Fibroblast of lung (primary cell): ENCODE results near the gene SYTL3. TPM values are rescaled to one million over a fixed set of nuclear protein-coding genes. Genes with fewer than 3 reads are reported as not detected.

Source experiments
- DNase-seq, 2 donors: peaks; one replicate each; pipeline versions ENCODE4 v3.0.0 to v3.0.0-alpha.2; 2010; ENCODE audit warnings: low read depth in 2 of 2
- H2AFZ ChIP-seq: 2 replicates; pipeline ENCODE4 v1.5.1; 2012; ENCODE audit warnings: low read length, control low read depth, inconsistent platforms
- H3K27ac ChIP-seq: 2 replicates; pipeline ENCODE4 v1.5.1; 2011; ENCODE audit warnings: low read length, control low read depth; ENCODE audit not compliant: insufficient read depth
- H3K27me3 ChIP-seq: 2 replicates; pipeline ENCODE4 v1.5.1; 2011; ENCODE audit warnings: mild to moderate bottlenecking, low read length; ENCODE audit not compliant: control insufficient read depth, insufficient read depth
- H3K36me3 ChIP-seq: 2 replicates; pipeline ENCODE4 v1.5.1; 2011; ENCODE audit warnings: low read length; ENCODE audit not compliant: control insufficient read depth, insufficient read depth
- H3K4me1 ChIP-seq: 2 replicates; pipeline ENCODE4 v1.5.1; 2011; ENCODE audit warnings: low read length; ENCODE audit not compliant: control insufficient read depth, insufficient read depth; ENCODE audit errors: extremely low read depth
- H3K4me2 ChIP-seq: 2 replicates; pipeline ENCODE4 v1.5.1; 2011; ENCODE audit warnings: low read length, control low read depth; ENCODE audit not compliant: insufficient read depth; ENCODE audit errors: extremely low read depth
- H3K4me3 ChIP-seq, 4 experiments: fragments of 200-600 bp in 1 of 4; sonication (generic) in 1 of 4; replicated peaks in 1 of 4; 2 replicates each; pipeline ENCODE4 v1.5.1; 2011 to 2016; ENCODE audit warnings: low read length in 4 of 4, low read depth in 3 of 4, mild to moderate bottlenecking in 3 of 4, control low read depth in 2 of 4, inconsistent platforms in 1 of 4, mixed read lengths in 1 of 4; ENCODE audit not compliant: insufficient read depth in 1 of 4; ENCODE audit errors: control extremely low read depth in 1 of 4
- H3K79me2 ChIP-seq: 2 replicates; pipeline ENCODE4 v1.5.1; 2012; ENCODE audit warnings: mild to moderate bottlenecking, low read length, inconsistent platforms; ENCODE audit not compliant: control insufficient read depth, insufficient read depth
- H3K9ac ChIP-seq: 2 replicates; pipeline ENCODE4 v1.5.1; 2011; ENCODE audit warnings: mild to moderate bottlenecking, low read length, control low read depth; ENCODE audit not compliant: insufficient read depth
- H3K9me3 ChIP-seq: 2 replicates; pipeline ENCODE4 v1.5.1; 2012; ENCODE audit warnings: low read depth, low read length; ENCODE audit not compliant: control insufficient read depth, insufficient read depth
- H4K20me1 ChIP-seq: 2 replicates; pipeline ENCODE4 v1.5.1; 2011; ENCODE audit warnings: low read length; ENCODE audit not compliant: control insufficient read depth, insufficient read depth; ENCODE audit errors: extremely low read depth
- CTCF ChIP-seq, 2 donors: IDR thresholded peaks in 1 of 2; conservative IDR thresholded peaks in 1 of 2; 1 replicate in 1 of 2; 2 replicates in 1 of 2; pipeline ENCODE4 v1.5.1; 2011 to 2012; ENCODE audit warnings: low read length in 2 of 2, control low read depth in 1 of 2, inconsistent platforms in 1 of 2, low read depth in 1 of 2, mild to moderate bottlenecking in 1 of 2
- EZH2 ChIP-seq: IDR thresholded peaks from 2 replicates; pipeline ENCODE4 v1.5.1; 2012; ENCODE audit warnings: low read length, control low read depth, mild to moderate bottlenecking; ENCODE audit errors: missing control alignments
- polyA plus RNA-seq, 2 donors: library from polyadenylated mRNA; depleted of rRNA in 1 of 2; stranded (reverse) in 1 of 2; unstranded in 1 of 2; fragments of >200 nt; gene quantifications; 2 replicates each; pipeline ENCODE4 v1.2.1, GENCODE V29; 2011 to 2012; ENCODE audit warnings: missing spikeins in 1 of 2
- total RNA-seq: library from RNA; depleted of rRNA; stranded (reverse); fragments of >200 nt; gene quantifications from 2 replicates; pipeline ENCODE4 v1.2.1, GENCODE V29; 2014

The SYTL3 gene
- total and polyA plus RNA-seq, 2 donors (not counting 1 experiment from before 2014, with no cell fraction given) = 0.76 to 4.6 TPM

- H3K4me3 ChIP-seq = no peak overlapping the region
- no peaks in the 10 kb centered on the region for H4K20me1 ChIP-seq
- peak in 1 of 2 donors; percentile 88 for DNase-seq
- peaks cover 6% of the 10 kb centered on the region for H3K4me1 ChIP-seq
- H3K79me2 ChIP-seq = peaks cover 9% of the 10 kb centered on the region
- no peak overlapping the region for H2AFZ ChIP-seq
- no peak overlapping the region for H3K9ac ChIP-seq
- no peaks in the 10 kb centered on the region for H3K27me3 ChIP-seq
- H3K9me3 ChIP-seq = no peaks in the 10 kb centered on the region
- H3K4me2 ChIP-seq = no peak overlapping the region
- peaks cover 29% of the 10 kb centered on the region for H3K36me3 ChIP-seq
- TF ChIP-seq EZH2 (no peak), CTCF (conservative IDR thresholded peaks at IDR 0.05 in 1 of 2, IDR thresholded peaks at IDR 0.05 in 1 of 2; ENCODE audit: low read depth in 1 of 2, low read length in 2 of 2) (no peak)
- H3K27ac ChIP-seq = no peak overlapping the region
Measured at GRCh38 chr6:158784505-158784904, 134.7 kb downstream of the SYTL3 start.

DNA sequence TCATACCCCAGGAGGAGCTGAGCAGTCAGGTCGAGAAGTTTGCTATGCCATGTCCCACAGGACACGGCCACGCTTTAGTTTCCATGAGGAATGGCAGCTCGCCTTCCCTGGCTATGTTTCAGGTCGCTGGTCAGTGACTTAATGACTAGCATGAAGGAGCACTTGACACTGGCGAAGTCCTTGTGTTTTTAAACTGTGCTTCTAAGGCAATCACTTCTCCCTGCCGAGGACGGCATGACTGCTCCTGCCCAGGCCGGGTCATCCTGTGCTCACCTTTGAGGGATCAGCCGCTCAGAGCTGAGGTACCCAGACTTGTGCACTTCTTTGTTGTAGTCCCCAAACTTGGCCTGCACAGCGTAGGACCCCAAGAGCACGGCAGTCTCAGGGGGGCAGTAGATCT, 135.2 kb downstream of the SYTL3 start:
- no peak overlapping the region for H3K4me2 ChIP-seq
- no peak overlapping the region for H3K9ac ChIP-seq
- TF ChIP-seq EZH2 = no peak
- no peak for TF ChIP-seq CTCF (conservative IDR thresholded peaks at IDR 0.05 in 1 of 2, IDR thresholded peaks at IDR 0.05 in 1 of 2; ENCODE audit: low read depth in 1 of 2, low read length in 2 of 2)
- peaks cover 14% of the 10 kb centered on the region for H3K79me2 ChIP-seq
- H3K27ac ChIP-seq = no peak overlapping the region
- H3K4me1 ChIP-seq = peaks cover 6% of the 10 kb centered on the region
- no peak overlapping the region for H2AFZ ChIP-seq
- no peaks in the 10 kb centered on the region for H3K9me3 ChIP-seq
- DNase-seq = peak in 1 of 2 donors; percentile 16
- peaks cover 29% of the 10 kb centered on the region for H3K36me3 ChIP-seq
- H4K20me1 ChIP-seq = no peaks in the 10 kb centered on the region
- no peaks in the 10 kb centered on the region for H3K27me3 ChIP-seq
- no peak overlapping the region for H3K4me3 ChIP-seq

DNA sequence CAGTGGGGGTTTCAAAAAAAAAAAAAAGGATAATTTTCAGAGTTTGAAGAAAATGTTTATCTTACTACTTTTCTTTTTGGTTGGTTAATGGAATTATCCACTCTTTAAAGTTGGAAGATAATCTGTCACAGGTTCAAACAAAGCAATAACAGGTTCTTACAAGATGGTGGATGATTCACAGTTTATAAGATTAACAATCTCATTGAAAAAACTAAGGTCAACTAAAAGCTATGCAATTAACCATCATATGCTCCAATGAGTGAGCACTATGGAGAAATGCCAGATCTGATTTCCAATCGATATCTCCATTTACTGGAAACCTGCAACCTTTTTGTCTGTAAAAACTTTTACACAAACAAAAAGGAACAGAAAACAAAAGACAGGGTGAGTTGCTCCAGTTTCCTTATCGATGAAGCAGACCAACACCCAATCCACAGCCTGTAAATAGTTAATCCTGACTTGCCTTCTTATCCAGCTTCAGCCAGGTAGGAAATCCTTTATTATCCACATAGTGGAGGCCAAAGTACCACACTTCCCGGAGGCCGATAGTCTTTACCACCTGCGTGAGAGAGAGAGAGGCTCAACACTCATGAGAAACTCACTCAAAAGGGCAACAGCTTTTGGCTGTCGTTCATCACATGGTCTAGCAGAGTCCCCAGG, 136.9 kb downstream of the SYTL3 start:
- Histone ChIP-seq H3K4me2 (no peak overlapping the region), H3K9ac (no peak overlapping the region), H3K36me3 (peaks cover 23% of the 10 kb centered on the region), H3K9me3 (no peaks in the 10 kb centered on the region), H3K4me1 (peaks cover 6% of the 10 kb centered on the region), H3K27ac (peak overlapping the region; percentile 18), H3K4me3 (no peak overlapping the region), H3K79me2 (peaks cover 28% of the 10 kb centered on the region), H3K27me3 (no peaks in the 10 kb centered on the region), H2AFZ (no peak overlapping the region), H4K20me1 (no peaks in the 10 kb centered on the region)
- TF ChIP-seq EZH2 (no peak), CTCF (conservative IDR thresholded peaks at IDR 0.05 in 1 of 2, IDR thresholded peaks at IDR 0.05 in 1 of 2; ENCODE audit: low read depth in 1 of 2, low read length in 2 of 2) (no peak)
- no peak for DNase-seq
